Gastrocnemius medialis (tissue), 4 donors: Measurements from ENCODE around the gene MUL1. TPM values are rescaled to one million over a fixed set of nuclear protein-coding genes. Genes with fewer than 3 reads are reported as not detected.
A peak's percentile ranks its signal among the peaks of the same experiment; 100 is the strongest.

ENCODE experiments used
- ATAC-seq, 2 donors: fragments of 150-250 bp; one replicate each; pipeline ENCODE4 v1.9.1; 2016
- DNase-seq, 2 donors: peaks; one replicate each; pipeline ENCODE4 v3.0.0-alpha.2; 2019
- H3K27ac ChIP-seq, 4 donors: fragments of 200-600 bp; sonication (generic); 1 replicate in 1 of 4; 2 replicates in 3 of 4; pipeline ENCODE4 v1.5.1; 2016 to 2018; ENCODE audit warnings: mild to moderate bottlenecking in 2 of 4, moderate library complexity in 1 of 4
- H3K27me3 ChIP-seq, 3 donors: fragments of 200-600 bp; sonication (generic) in 2 of 3; 1 replicate in 1 of 3; 2 replicates in 2 of 3; pipeline versions ENCODE4 v1.5.1 to v1.6.0; 2016 to 2019; ENCODE audit warnings: mild to moderate bottlenecking in 1 of 3, moderate library complexity in 1 of 3
- H3K36me3 ChIP-seq, 2 donors: fragments of 200-600 bp; sonication (generic) in 1 of 2; one replicate each; pipeline ENCODE4 v1.5.1; 2017 to 2018
- H3K4me1 ChIP-seq, 2 donors: fragments of 200-600 bp; sonication (generic) in 1 of 2; one replicate each; pipeline ENCODE4 v1.5.1; 2016 to 2017; ENCODE audit warnings: mild to moderate bottlenecking in 2 of 2
- H3K4me3 ChIP-seq, 4 donors: fragments of 200-600 bp; sonication (generic) in 3 of 4; 1 replicate in 1 of 4; 2 replicates in 3 of 4; pipeline ENCODE4 v1.5.1; 2016 to 2019; ENCODE audit warnings: mild to moderate bottlenecking in 2 of 4
- H3K9me3 ChIP-seq, 3 donors: fragments of 200-600 bp; sonication (generic) in 2 of 3; 1 replicate in 1 of 3; 2 replicates in 2 of 3; pipeline ENCODE4 v1.5.1; 2016 to 2019
- CTCF ChIP-seq, 5 experiments: fragments of 450-650 bp in 3 of 5; fragments of 200-600 bp in 2 of 5; sonication (generic) in 2 of 5; IDR thresholded peaks in 4 of 5; conservative IDR thresholded peaks in 1 of 5; 1 replicate in 4 of 5; 2 replicates in 1 of 5; pipeline ENCODE4 v1.5.1; 2016 to 2019; ENCODE audit warnings: antibody characterized with exemption in 5 of 5, mild to moderate bottlenecking in 3 of 5, moderate library complexity in 3 of 5
- POLR2A ChIP-seq, 2 donors: fragments of 450-650 bp; IDR thresholded peaks; one replicate each; pipeline ENCODE4 v1.6.1; 2017; ENCODE audit warnings: antibody characterized with exemption in 2 of 2, mild to moderate bottlenecking in 2 of 2, moderate library complexity in 2 of 2
- in situ Hi-C, 4 donors: fragments of 200-750 bp; cut with MboI; loops; one replicate each; pipeline versions ENCODE4 v1.15.0 to v1.8.0; 2017; ENCODE audit warnings: low sequenced_read_pairs in 4 of 4
- intact Hi-C: fragments of 100-400 bp; cut with DNase I; formaldehyde crosslinking; loops from one replicate; pipeline ENCODE4 v1.15.1; 2023; ENCODE audit warnings: low total_unique reads
- total RNA-seq, 4 donors: library from RNA; depleted of rRNA; stranded (reverse); fragments of >200 nt; gene quantifications; one replicate each; pipeline versions ENCODE4 v1.1.0 to v1.2.3, GENCODE V29; 2016

The MUL1 gene
- total RNA-seq, 4 donors from 2014 or later, result 32.8 to 44.5 (median 38.8) TPM

- Histone ChIP-seq H3K4me1 (peaks cover 40 to 50% of the 10 kb centered on the region in 2 donors), H3K27me3 (no peaks in the 10 kb centered on the region), H3K27ac (peak overlapping the region; percentile 80 to 90 (median 90)), H3K9me3 (no peaks in the 10 kb centered on the region), H3K36me3 (peaks cover 0 to 20% of the 10 kb centered on the region in 2 donors), H3K4me3 (peak overlapping the region; percentile 70 to 99 (median 86))
- intact Hi-C loops (loop anchor here (5.0 kb wide), 1 partner anchor 125 kb away; the partner anchor contains the start of gene PINK1), in situ Hi-C loops (no loop called here)
- no peak for DNase-seq
- TF ChIP-seq POLR2A (IDR thresholded peaks at IDR 0.05), result no peak
- no peak for TF ChIP-seq CTCF (IDR thresholded peaks at IDR 0.05 in 4 of 5, conservative IDR thresholded peaks at IDR 0.05 in 1 of 5)
- ATAC-seq, result peak; percentile 11 to 14
These were observed 745 bp downstream of the MUL1 start for GRCh38 chr1:20507248-20507563.

DNA sequence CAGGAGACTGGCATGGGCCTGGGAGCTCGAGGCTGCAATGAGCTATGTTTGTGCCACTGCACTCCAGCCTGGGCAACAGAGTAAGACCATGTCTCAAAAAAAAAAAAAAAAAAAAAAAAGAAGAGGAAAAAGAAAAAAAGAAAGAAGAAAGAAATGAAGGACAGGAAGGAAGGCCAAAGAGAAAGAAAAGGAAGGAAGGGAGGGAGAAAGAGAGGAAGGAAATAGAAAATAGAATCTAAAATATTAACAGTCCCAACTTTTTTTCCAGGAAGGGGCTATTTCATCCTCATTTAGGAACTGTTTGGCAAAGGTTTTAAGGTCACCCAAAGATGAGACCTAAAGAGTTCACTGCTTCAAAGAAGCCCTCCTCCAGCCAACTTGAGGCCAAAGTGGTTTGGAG is 2.5 kb downstream of the MUL1 start:
- TF ChIP-seq POLR2A (IDR thresholded peaks at IDR 0.05) (no peak), CTCF (IDR thresholded peaks at IDR 0.05 in 4 of 5, conservative IDR thresholded peaks at IDR 0.05 in 1 of 5) (no peak)
- DNase-seq, result no peak
- Histone ChIP-seq H3K4me3 (no peak overlapping the region), H3K36me3 (peaks cover 0 to 37% of the 10 kb centered on the region in 2 donors), H3K27ac (no peak overlapping the region), H3K9me3 (no peaks in the 10 kb centered on the region), H3K27me3 (no peaks in the 10 kb centered on the region), H3K4me1 (peaks cover 40 to 50% of the 10 kb centered on the region in 2 donors)
- no peak for ATAC-seq
- in situ Hi-C loops, result no loop called here
- intact Hi-C loops, result loop anchor here (5.0 kb wide), 1 partner anchor 127 kb away; the partner anchor contains the start of gene PINK1

- Histone ChIP-seq H3K27me3 (no peaks in the 10 kb centered on the region), H3K4me1 (peaks cover 22 to 26% of the 10 kb centered on the region in 2 donors), H3K27ac (no peak overlapping the region), H3K9me3 (no peaks in the 10 kb centered on the region), H3K4me3 (no peak overlapping the region), H3K36me3 (peaks cover 0 to 63% of the 10 kb centered on the region in 2 donors)
- DNase-seq, result no peak
- intact Hi-C loops (no loop called here), in situ Hi-C loops (no loop called here)
- no peak for ATAC-seq
- no peak for TF ChIP-seq CTCF (IDR thresholded peaks at IDR 0.05 in 4 of 5, conservative IDR thresholded peaks at IDR 0.05 in 1 of 5)
- TF ChIP-seq POLR2A (IDR thresholded peaks at IDR 0.05), result no peak
These were observed 7.2 kb downstream of the MUL1 start for GRCh38 chr1:20500716-20501115.

DNA sequence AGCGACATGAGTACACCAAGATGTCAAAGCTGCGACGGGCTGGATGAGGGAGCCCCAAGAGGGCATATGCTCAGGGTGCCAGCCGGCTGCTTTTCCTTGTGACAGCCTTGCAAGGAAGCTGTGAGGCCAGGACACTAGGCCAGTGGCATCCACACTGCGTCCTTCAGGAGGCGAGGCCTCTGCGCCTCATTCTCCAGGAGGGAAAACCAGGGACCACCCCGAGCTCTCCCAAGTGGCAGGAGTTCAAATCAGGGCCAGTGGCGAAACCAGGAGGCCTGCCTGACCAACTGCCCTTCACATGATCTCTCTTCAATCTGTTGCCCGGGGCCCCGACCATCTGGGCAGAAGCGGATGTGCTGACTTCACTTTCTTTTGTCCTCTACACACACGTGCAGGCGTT is 8.2 kb downstream of the MUL1 start:
- H3K9me3 ChIP-seq, result no peaks in the 10 kb centered on the region
- H3K4me1 ChIP-seq, result peaks cover 12 to 16% of the 10 kb centered on the region in 2 donors
- H3K27ac ChIP-seq, result no peak overlapping the region
- ATAC-seq (no peak), DNase-seq (no peak)
- no peak overlapping the region for H3K4me3 ChIP-seq
- H3K36me3 ChIP-seq, result peaks cover 0 to 58% of the 10 kb centered on the region in 2 donors
- intact Hi-C loops (no loop called here), in situ Hi-C loops (loop anchor here (10.0 kb wide), 2 partner anchors 125 to 585 kb away; no protein-coding TSS in a partner anchor)
- TF ChIP-seq CTCF (IDR thresholded peaks at IDR 0.05 in 4 of 5, conservative IDR thresholded peaks at IDR 0.05 in 1 of 5) (no peak), POLR2A (IDR thresholded peaks at IDR 0.05) (no peak)
- H3K27me3 ChIP-seq, result no peaks in the 10 kb centered on the region

- Histone ChIP-seq H3K27ac (no peak overlapping the region), H3K9me3 (no peaks in the 10 kb centered on the region), H3K27me3 (no peaks in the 10 kb centered on the region), H3K4me1 (peaks cover 8 to 12% of the 10 kb centered on the region in 2 donors), H3K4me3 (no peak overlapping the region), H3K36me3 (peaks cover 0 to 56% of the 10 kb centered on the region in 2 donors)
- DNase-seq (no peak), ATAC-seq (no peak)
- intact Hi-C loops (no loop called here), in situ Hi-C loops (loop anchor here (10.0 kb wide), 2 partner anchors 124 to 584 kb away; no protein-coding TSS in a partner anchor)
- TF ChIP-seq POLR2A (IDR thresholded peaks at IDR 0.05) (no peak), CTCF (IDR thresholded peaks at IDR 0.05 in 4 of 5, conservative IDR thresholded peaks at IDR 0.05 in 1 of 5) (no peak)
These were observed 8.8 kb downstream of the MUL1 start for GRCh38 chr1:20499105-20499504.
